D721Med (cell line): Measurements from ENCODE around the gene CCIN.

Experiments
- DNase-seq: peaks from one replicate; pipeline ENCODE4 v3.0.0; 2011; ENCODE audit warnings: low spot score; ENCODE audit not compliant: insufficient read length
- FAIRE-seq: peaks from 2 replicates; lab custom pipeline; 2011; peaks lifted over from hg19 to GRCh38; lab: Jason Lieb, UNC
- CTCF ChIP-seq: IDR thresholded peaks from 2 replicates; pipeline ENCODE4 v1.5.1; 2012; ENCODE audit warnings: mild to moderate bottlenecking, control low read depth; ENCODE audit not compliant: insufficient read depth; ENCODE audit errors: missing control alignments

CCIN gene

GRCh38 chr9:36150574-36151315, 18.4 kb upstream of the CCIN start:
- DNase-seq (no peak), FAIRE-seq (no peak)
- TF ChIP-seq CTCF = no peak

GRCh38 chr9:36151316-36152210, 17.6 kb upstream of the CCIN start:
- no peak for DNase-seq
- TF ChIP-seq CTCF = no peak

GRCh38 chr9:36152741-36153438, 16.3 kb upstream of the CCIN start:
- TF ChIP-seq CTCF = no peak
- no peak for DNase-seq
- FAIRE-seq = no peak

More at GRCh38 chr9:36151316-36152210, 17.6 kb upstream of the CCIN start:
- no peak for FAIRE-seq

GRCh38 chr9:36153746-36154145, 15.4 kb upstream of the CCIN start:
- TF ChIP-seq CTCF = no peak
- FAIRE-seq (no peak), DNase-seq (no peak)

- TF ChIP-seq CTCF = no peak
- no peak for DNase-seq
- FAIRE-seq = no peak
These were observed 14.7 kb upstream of the CCIN start for GRCh38 chr9:36154331-36154952.

- FAIRE-seq = no peak
- no peak for DNase-seq
- TF ChIP-seq CTCF = no peak
These were observed 13.1 kb upstream of the CCIN start for GRCh38 chr9:36156116-36156515.
